Erythroblast (primary cell): ENCODE measurements around the gene ARHGAP42.

Source experiments
- GATA1 ChIP-seq: IDR thresholded peaks from 2 replicates; pipeline ENCODE4 v1.6.1; 2011; ENCODE audit warnings: low read depth, mild to moderate bottlenecking, control low read depth, low read length, moderate library complexity
- POLR2A ChIP-seq: IDR thresholded peaks from 2 replicates; pipeline ENCODE4 v1.6.1; 2011; ENCODE audit warnings: mild to moderate bottlenecking, low read length

GRCh38 chr11:100956351-100956750, 269.3 kb downstream of the ARHGAP42 start:
- TF ChIP-seq POLR2A (no peak), GATA1 (no peak)
